ENCODE data around the gene GLB1L2. TPM values are rescaled to one million over a fixed set of nuclear protein-coding genes. Genes with fewer than 3 reads are reported as not detected.

Gene GLB1L2
- total RNA-seq, 1 donor from 2014 or later, result 0.30 TPM

GRCh38 chr11:134380785-134381184 lies 49.0 kb downstream of the GLB1L2 start:
- Histone ChIP-seq H3K27ac (replicated peaks) (no peak overlapping the region), H3K36me3 (no peaks in the 10 kb centered on the region), H3K9me3 (replicated peaks) (no peaks in the 10 kb centered on the region), H3K27me3 (ENCODE audit: low read depth) (peaks cover 90% of the 10 kb centered on the region), H3K4me1 (no peaks in the 10 kb centered on the region), H3K4me3 (no peak overlapping the region)
- no peak for DNase-seq
- intact Hi-C loops (cut with micrococcal nuclease), result no loop called here
- no peak for TF ChIP-seq CTCF (IDR thresholded peaks at IDR 0.05; ENCODE audit: borderline replicate concordance)

GRCh38 chr11:134382257-134382656 lies 50.5 kb downstream of the GLB1L2 start:
- TF ChIP-seq CTCF (IDR thresholded peaks at IDR 0.05; ENCODE audit: borderline replicate concordance), result no peak
- H3K27me3 ChIP-seq (ENCODE audit: low read depth), result peaks cover 94% of the 10 kb centered on the region
- intact Hi-C loops (cut with micrococcal nuclease), result no loop called here
- H3K4me1 ChIP-seq, result no peaks in the 10 kb centered on the region
- DNase-seq, result no peak
- H3K4me3 ChIP-seq, result no peak overlapping the region
- no peaks in the 10 kb centered on the region for H3K36me3 ChIP-seq
- no peak overlapping the region for H3K27ac ChIP-seq (replicated peaks)
- no peaks in the 10 kb centered on the region for H3K9me3 ChIP-seq (replicated peaks)

- DNase-seq, result no peak
- H3K36me3 ChIP-seq, result no peaks in the 10 kb centered on the region
- intact Hi-C loops (cut with micrococcal nuclease), result no loop called here
- H3K27ac ChIP-seq (replicated peaks), result no peak overlapping the region
- H3K9me3 ChIP-seq (replicated peaks), result no peaks in the 10 kb centered on the region
- peaks cover 94% of the 10 kb centered on the region for H3K27me3 ChIP-seq (ENCODE audit: low read depth)
- H3K4me3 ChIP-seq, result no peak overlapping the region
- TF ChIP-seq CTCF (IDR thresholded peaks at IDR 0.05; ENCODE audit: borderline replicate concordance), result no peak
- no peaks in the 10 kb centered on the region for H3K4me1 ChIP-seq
These were observed 51.0 kb downstream of the GLB1L2 start for GRCh38 chr11:134382830-134383229.

- no peak for TF ChIP-seq CTCF (IDR thresholded peaks at IDR 0.05; ENCODE audit: borderline replicate concordance)
- Histone ChIP-seq H3K9me3 (replicated peaks) (no peaks in the 10 kb centered on the region), H3K4me3 (no peak overlapping the region), H3K27me3 (ENCODE audit: low read depth) (peaks cover 94% of the 10 kb centered on the region), H3K36me3 (no peaks in the 10 kb centered on the region), H3K27ac (replicated peaks) (no peak overlapping the region), H3K4me1 (no peaks in the 10 kb centered on the region)
- no peak for DNase-seq
- intact Hi-C loops (cut with micrococcal nuclease), result no loop called here
These were observed 51.9 kb downstream of the GLB1L2 start for GRCh38 chr11:134383576-134384221.

- Histone ChIP-seq H3K9me3 (replicated peaks) (no peaks in the 10 kb centered on the region), H3K27me3 (ENCODE audit: low read depth) (peaks cover 94% of the 10 kb centered on the region), H3K4me3 (no peak overlapping the region), H3K36me3 (no peaks in the 10 kb centered on the region), H3K27ac (replicated peaks) (no peak overlapping the region), H3K4me1 (no peaks in the 10 kb centered on the region)
- intact Hi-C loops (cut with micrococcal nuclease), result no loop called here
- DNase-seq, result no peak
- no peak for TF ChIP-seq CTCF (IDR thresholded peaks at IDR 0.05; ENCODE audit: borderline replicate concordance)
These were observed 52.6 kb downstream of the GLB1L2 start for GRCh38 chr11:134384406-134384805.

Data from left ventricle myocardium inferior (tissue), 1 donor.